PC-3 (cell line): ENCODE data around the gene ATP1A2.

Source experiments
- EZH2 ChIP-seq: fragments of 300-600 bp; sonication (generic); IDR thresholded peaks from one replicate; pipeline ENCODE4 v1.6.1; 2017; ENCODE audit warnings: antibody characterized with exemption, mild to moderate bottlenecking, low read length; ENCODE audit not compliant: unreplicated experiment
- EZH2phosphoT487 ChIP-seq: fragments of 300-600 bp; sonication (generic); IDR thresholded peaks from 2 replicates; pipeline ENCODE4 v1.6.1; 2018; ENCODE audit warnings: mild to moderate bottlenecking, antibody characterized with exemption, low read length, borderline replicate concordance
- TF ChIP-seq, protein P1 (sequence below): fragments of 300-600 bp; sonication (generic); conservative IDR thresholded peaks from 2 replicates; pipeline ENCODE4 v1.5.1; 2017; ENCODE audit warnings: antibody characterized with exemption, low read depth, mild to moderate bottlenecking, low read length

DNA sequence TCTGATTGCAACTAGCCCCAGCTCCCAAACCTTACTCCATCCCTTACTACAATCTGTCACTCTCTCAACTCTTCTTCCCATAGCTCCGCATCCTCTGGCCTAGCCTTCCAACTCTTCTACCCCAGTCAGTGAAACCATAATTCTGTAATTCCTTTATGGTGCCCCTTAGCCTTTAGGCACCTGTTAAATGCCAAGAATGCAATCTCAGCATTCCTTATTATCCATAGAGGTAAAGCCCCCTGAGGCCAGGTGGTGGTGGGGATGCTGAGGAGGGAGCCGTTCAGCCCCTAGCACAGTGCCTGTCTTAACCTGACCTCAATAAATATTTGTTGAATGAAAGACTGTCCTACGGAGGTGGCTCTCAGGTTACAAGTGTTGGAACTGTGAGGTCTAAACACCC lies 14.0 kb downstream of the ATP1A2 start:
- TF ChIP-seq, protein P1, sequence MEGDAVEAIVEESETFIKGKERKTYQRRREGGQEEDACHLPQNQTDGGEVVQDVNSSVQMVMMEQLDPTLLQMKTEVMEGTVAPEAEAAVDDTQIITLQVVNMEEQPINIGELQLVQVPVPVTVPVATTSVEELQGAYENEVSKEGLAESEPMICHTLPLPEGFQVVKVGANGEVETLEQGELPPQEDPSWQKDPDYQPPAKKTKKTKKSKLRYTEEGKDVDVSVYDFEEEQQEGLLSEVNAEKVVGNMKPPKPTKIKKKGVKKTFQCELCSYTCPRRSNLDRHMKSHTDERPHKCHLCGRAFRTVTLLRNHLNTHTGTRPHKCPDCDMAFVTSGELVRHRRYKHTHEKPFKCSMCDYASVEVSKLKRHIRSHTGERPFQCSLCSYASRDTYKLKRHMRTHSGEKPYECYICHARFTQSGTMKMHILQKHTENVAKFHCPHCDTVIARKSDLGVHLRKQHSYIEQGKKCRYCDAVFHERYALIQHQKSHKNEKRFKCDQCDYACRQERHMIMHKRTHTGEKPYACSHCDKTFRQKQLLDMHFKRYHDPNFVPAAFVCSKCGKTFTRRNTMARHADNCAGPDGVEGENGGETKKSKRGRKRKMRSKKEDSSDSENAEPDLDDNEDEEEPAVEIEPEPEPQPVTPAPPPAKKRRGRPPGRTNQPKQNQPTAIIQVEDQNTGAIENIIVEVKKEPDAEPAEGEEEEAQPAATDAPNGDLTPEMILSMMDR, result no peak
- TF ChIP-seq EZH2 (no peak), EZH2phosphoT487 (no peak)
